ENCODE results near the gene TRIM44. TPM values are rescaled to one million over a fixed set of nuclear protein-coding genes. Genes with fewer than 3 reads are reported as not detected.
A peak's percentile ranks its signal among the peaks of the same experiment; 100 is the strongest.
"Not testable (repeated sequence)": the region's sequence is repeated elsewhere in the genome, so short reads cannot be mapped to it uniquely, and the experiment has no call there.

Gene TRIM44
- total RNA-seq, 1 donor from 2014 or later, result 67.0 TPM

- no peak overlapping the region for H3K27ac Mint-ChIP-seq
- H3K4me1 Mint-ChIP-seq, result peaks cover 19% of the 10 kb centered on the region
- peaks cover 7% of the 10 kb centered on the region for H3K9me3 Mint-ChIP-seq
Measured at GRCh38 chr11:35711173-35711910, 48.8 kb downstream of the TRIM44 start.

GRCh38 chr11:35711924-35712323 lies 49.3 kb downstream of the TRIM44 start:
- TF ChIP-seq CTCF (IDR thresholded peaks at IDR 0.05), result no peak
- CTCF ChIA-PET, result no interaction called here
- Mint-ChIP-seq H3K9me3 (peaks cover 7% of the 10 kb centered on the region), H3K27ac (no peak overlapping the region), H3K36me3 (ENCODE audit: low read depth) (peaks cover 11% of the 10 kb centered on the region), H3K4me3 (no peak overlapping the region), H3K4me1 (peaks cover 24% of the 10 kb centered on the region), H3K27me3 (no peaks in the 10 kb centered on the region)
- ATAC-seq (ENCODE audit: low read depth), result no peak
- intact Hi-C loops (cut with micrococcal nuclease), result no loop called here
- POLR2A ChIA-PET, result no interaction called here
- no peak for DNase-seq

More at GRCh38 chr11:35711173-35711910, 48.8 kb downstream of the TRIM44 start:
- ChIA-PET POLR2A (no interaction called here), CTCF (no interaction called here)
- no peak for ATAC-seq (ENCODE audit: low read depth)
- TF ChIP-seq CTCF (IDR thresholded peaks at IDR 0.05), result no peak
- no peak for DNase-seq
- intact Hi-C loops (cut with micrococcal nuclease), result no loop called here
- Mint-ChIP-seq H3K27me3 (no peaks in the 10 kb centered on the region), H3K36me3 (ENCODE audit: low read depth) (peaks cover 11% of the 10 kb centered on the region), H3K4me3 (no peak overlapping the region)

- H3K9me3 Mint-ChIP-seq, result peaks cover 7% of the 10 kb centered on the region
- H3K36me3 Mint-ChIP-seq (ENCODE audit: low read depth), result peaks cover 11% of the 10 kb centered on the region
- DNase-seq, result no peak
- ChIA-PET CTCF (no interaction called here), POLR2A (no interaction called here)
- no peak for TF ChIP-seq CTCF (IDR thresholded peaks at IDR 0.05)
- H3K4me1 Mint-ChIP-seq, result peaks cover 30% of the 10 kb centered on the region
- no peak overlapping the region for H3K4me3 Mint-ChIP-seq
- intact Hi-C loops (cut with micrococcal nuclease), result no loop called here
- no peak overlapping the region for H3K27ac Mint-ChIP-seq
- no peak for ATAC-seq (ENCODE audit: low read depth)
- no peaks in the 10 kb centered on the region for H3K27me3 Mint-ChIP-seq
Measured at GRCh38 chr11:35712533-35712932, 50.0 kb downstream of the TRIM44 start.

- Mint-ChIP-seq H3K27ac (peak overlapping the region; percentile 54), H3K4me3 (no peak overlapping the region), H3K27me3 (no peaks in the 10 kb centered on the region), H3K36me3 (ENCODE audit: low read depth) (peaks cover 11% of the 10 kb centered on the region), H3K9me3 (peaks cover 7% of the 10 kb centered on the region), H3K4me1 (peaks cover 50% of the 10 kb centered on the region)
- no peak for TF ChIP-seq CTCF (IDR thresholded peaks at IDR 0.05)
- POLR2A ChIA-PET, result no interaction called here
- CTCF ChIA-PET, result no interaction called here
- DNase-seq (no peak), ATAC-seq (ENCODE audit: low read depth) (peak; percentile 21)
- intact Hi-C loops (cut with micrococcal nuclease), result no loop called here
Measured at GRCh38 chr11:35714882-35715627, 52.5 kb downstream of the TRIM44 start.

GRCh38 chr11:35715677-35716076 lies 53.1 kb downstream of the TRIM44 start:
- DNase-seq; H3K4me3 Mint-ChIP-seq; ATAC-seq (ENCODE audit: low read depth); H3K27me3 Mint-ChIP-seq; CTCF ChIA-PET; POLR2A ChIA-PET; H3K9me3 Mint-ChIP-seq; intact Hi-C loops (cut with micrococcal nuclease): not testable (repeated sequence)
- Mint-ChIP-seq H3K4me1 (peaks cover 56% of the 10 kb centered on the region), H3K27ac (peak overlapping the region; percentile 54), H3K36me3 (ENCODE audit: low read depth) (peaks cover 11% of the 10 kb centered on the region)

All from activated B cell treated with CpG ODN at 0.5 μM for 24 hours (primary cell).